IMR-90 (cell line): ENCODE results near the gene ZFHX3. TPM values are rescaled to one million over a fixed set of nuclear protein-coding genes. Genes with fewer than 3 reads are reported as not detected.

Source experiments
- ATAC-seq: fragments of 200-7000 bp; cut with Tn5 transposase; 2 replicates; pipeline ENCODE4 v1.9.1; 2020; ENCODE audit warnings: low read depth, mild to moderate bottlenecking, moderate library complexity
- BruUV-seq: library from RNA; stranded (reverse); fragments of 400-500 nt; replicated peaks from 2 replicates; lab custom pipeline; 2021; lab: Mats Ljungman, UMichigan
- CTCF ChIA-PET: fragments of 300-600 bp; formaldehyde crosslinking; extraction: SDS; loops from one replicate; lab custom pipeline; 2021; ENCODE audit warnings: antibody characterized with exemption; lab: Yijun Ruan, JAX
- POLR2A ChIA-PET: fragments of 300-600 bp; sonication (Branson Sonifier 250); formaldehyde crosslinking; loops from one replicate; lab custom pipeline; 2022; ENCODE audit warnings: antibody characterized with exemption; ENCODE audit not compliant: unreplicated experiment; lab: Charles Lee
- DNase-seq: peaks from one replicate; pipeline ENCODE4 v3.0.0; 2013
- H2AFZ ChIP-seq: replicated peaks from 2 replicates; pipeline ENCODE3; 2013; ENCODE audit warnings: low read length, mild to moderate bottlenecking; ENCODE audit not compliant: poor library complexity
- H2AK5ac ChIP-seq: 2 replicates; pipeline ENCODE4 v1.6.1; 2013; ENCODE audit warnings: low read depth, low read length, inconsistent platforms
- H2AK9ac ChIP-seq: replicated peaks from 2 replicates; pipeline ENCODE3; 2013; ENCODE audit warnings: mild to moderate bottlenecking, low read depth, low read length, moderate library complexity; ENCODE audit not compliant: poor library complexity
- H2BK120ac ChIP-seq: 2 replicates; pipeline ENCODE4 v1.6.1; 2013; ENCODE audit warnings: low read depth, low read length, inconsistent platforms
- H2BK15ac ChIP-seq: 3 replicates; pipeline ENCODE4 v1.6.1; 2013; ENCODE audit warnings: low read depth, low read length, inconsistent platforms
- H2BK20ac ChIP-seq: 2 replicates; pipeline ENCODE4 v1.6.1; 2013; ENCODE audit warnings: low read depth, mild to moderate bottlenecking, inconsistent platforms, low read length, moderate library complexity
- H2BK5ac ChIP-seq: 2 replicates; pipeline ENCODE4 v1.6.1; 2013; ENCODE audit warnings: mild to moderate bottlenecking, low read depth, low read length, inconsistent platforms; ENCODE audit not compliant: poor library complexity, severe bottlenecking
- H3K14ac ChIP-seq: replicated peaks from 2 replicates; pipeline ENCODE4 v1.6.1; 2013; ENCODE audit warnings: low read depth, low read length, inconsistent platforms
- H3K18ac ChIP-seq: 2 replicates; pipeline ENCODE4 v1.6.1; 2013; ENCODE audit warnings: low read depth, low read length, control low read depth
- H3K23ac ChIP-seq: 2 replicates; pipeline ENCODE4 v1.6.1; 2013; ENCODE audit warnings: low read depth, low read length, inconsistent platforms
- H3K27ac ChIP-seq: 2 replicates; pipeline ENCODE4 v1.5.1; 2013; ENCODE audit warnings: mild to moderate bottlenecking, control low read depth, low read length; ENCODE audit not compliant: insufficient read depth
- H3K27me3 ChIP-seq: 2 replicates; pipeline ENCODE4 v1.6.1; 2013; ENCODE audit warnings: low read length; ENCODE audit not compliant: control insufficient read depth, insufficient read depth
- H3K36me3 ChIP-seq: 2 replicates; pipeline ENCODE4 v1.6.1; 2013; ENCODE audit warnings: low read length, mixed read lengths; ENCODE audit not compliant: control insufficient read depth, insufficient read depth
- H3K4ac ChIP-seq: 2 replicates; pipeline ENCODE4 v1.6.1; 2013; ENCODE audit warnings: low read depth, low read length, inconsistent platforms
- H3K4me1 ChIP-seq: 2 replicates; pipeline ENCODE4 v1.6.1; 2013; ENCODE audit warnings: low read length, mixed read lengths; ENCODE audit not compliant: control insufficient read depth, insufficient read depth
- H3K4me2 ChIP-seq: 2 replicates; pipeline ENCODE4 v1.6.1; 2013; ENCODE audit warnings: low read depth, mild to moderate bottlenecking, control low read depth, low read length, moderate library complexity
- H3K4me3 ChIP-seq: 2 replicates; pipeline ENCODE4 v1.5.1; 2013; ENCODE audit warnings: low read depth, mild to moderate bottlenecking, control low read depth, low read length, moderate library complexity; ENCODE audit not compliant: insufficient read depth
- H3K56ac ChIP-seq: 2 replicates; pipeline ENCODE4 v1.6.1; 2013; ENCODE audit warnings: low read length, inconsistent platforms; ENCODE audit not compliant: insufficient read depth; ENCODE audit errors: extremely low read depth
- H3K79me1 ChIP-seq, 2 experiments: 2 replicates each; pipeline ENCODE4 v1.6.1; 2013; ENCODE audit warnings: low read length in 2 of 2, inconsistent platforms in 1 of 2, low read depth in 1 of 2
- H3K9ac ChIP-seq: 2 replicates; pipeline ENCODE4 v1.6.1; 2013; ENCODE audit warnings: low read depth, low read length, control low read depth
- H3K9me1 ChIP-seq: 2 replicates; pipeline ENCODE4 v1.6.1; 2013; ENCODE audit warnings: low read length, inconsistent platforms; ENCODE audit not compliant: insufficient read depth
- H3K9me3 ChIP-seq: 2 replicates; pipeline ENCODE4 v1.6.1; 2013; ENCODE audit warnings: low read length; ENCODE audit not compliant: control insufficient read depth, insufficient read depth
- H4K20me1 ChIP-seq: 2 replicates; pipeline ENCODE4 v1.6.1; 2013; ENCODE audit warnings: low read length, inconsistent platforms; ENCODE audit not compliant: insufficient read depth
- H4K5ac ChIP-seq: 2 replicates; pipeline ENCODE4 v1.6.1; 2013; ENCODE audit warnings: mild to moderate bottlenecking, low read depth, low read length, control low read depth
- H4K8ac ChIP-seq, 2 experiments: 2 replicates each; pipeline ENCODE4 v1.6.1; 2013; ENCODE audit warnings: low read depth in 2 of 2, low read length in 2 of 2, control low read depth in 1 of 2, inconsistent platforms in 1 of 2
- H4K91ac ChIP-seq: 2 replicates; pipeline ENCODE4 v1.6.1; 2013; ENCODE audit warnings: low read depth, low read length, inconsistent platforms; ENCODE audit not compliant: insufficient read depth
- BHLHE40 ChIP-seq: fragments of 150-350 bp; IDR thresholded peaks from 2 replicates; pipeline ENCODE4 v1.6.1; 2016; ENCODE audit warnings: mild to moderate bottlenecking, low read depth, low read length
- CTCF ChIP-seq: conservative IDR thresholded peaks from 2 replicates; pipeline ENCODE4 v1.5.1; 2012; ENCODE audit warnings: mild to moderate bottlenecking, low read depth, low read length, improper control_type of control experiment
- MAFK ChIP-seq: IDR thresholded peaks from 2 replicates; pipeline ENCODE4 v1.6.1; 2012; ENCODE audit warnings: low read depth, low read length, improper control_type of control experiment
- MAZ ChIP-seq: IDR thresholded peaks from 2 replicates; pipeline ENCODE4 v1.6.1; 2012; ENCODE audit warnings: low read depth, mild to moderate bottlenecking, low read length, improper control_type of control experiment, moderate library complexity, borderline replicate concordance
- MXI1 ChIP-seq: IDR thresholded peaks from 2 replicates; pipeline ENCODE4 v1.6.1; 2012; ENCODE audit warnings: low read depth, mild to moderate bottlenecking, low read length, moderate library complexity, borderline replicate concordance
- POLR2A ChIP-seq: IDR thresholded peaks from 2 replicates; pipeline ENCODE4 v1.6.1; 2012; ENCODE audit warnings: mild to moderate bottlenecking, low read depth, low read length
- RCOR1 ChIP-seq: IDR thresholded peaks from 2 replicates; pipeline ENCODE4 v1.6.1; 2012; ENCODE audit warnings: mild to moderate bottlenecking, low read length, improper control_type of control experiment; ENCODE audit not compliant: insufficient replicate concordance
- RFX5 ChIP-seq: IDR thresholded peaks from 2 replicates; pipeline ENCODE4 v1.8.0; 2012; ENCODE audit warnings: low read depth, mild to moderate bottlenecking, low read length, moderate library complexity
- SMC3 ChIP-seq: fragments of 150-350 bp; IDR thresholded peaks from 2 replicates; pipeline ENCODE4 v1.6.1; 2016; ENCODE audit warnings: low read depth, mild to moderate bottlenecking, antibody characterized with exemption, low read length, moderate library complexity
- USF2 ChIP-seq: fragments of 150-350 bp; IDR thresholded peaks from 2 replicates; pipeline ENCODE4 v1.6.1; 2017; ENCODE audit warnings: mild to moderate bottlenecking, antibody characterized with exemption, low read length, low read depth
- WGBS, 2 experiments: methylation state at CpG; one replicate each; pipeline versions ENCODE4 v1.1.5 to v1.1.7; 2013; ENCODE audit warnings: missing lambda C conversion rate in 2 of 2; ENCODE audit not compliant: insufficient read length in 1 of 2; ENCODE audit errors: extremely low coverage in 2 of 2; 5-methylcytosine and 5-hydroxymethylcytosine counted together
- dilution Hi-C: fragments of 300-500 bp; cut with HindIII; formaldehyde crosslinking; loops from one replicate; pipeline ENCODE4 v1.14.3; 2018; ENCODE audit warnings: low sequenced_read_pairs; ENCODE audit not compliant: unreplicated experiment
- in situ Hi-C: fragments of 300-500 bp; cut with MboI; formaldehyde crosslinking; loops from 3 replicates; pipeline ENCODE4 v1.14.3; 2019; ENCODE audit warnings: low sequenced_read_pairs, inconsistent platforms, mixed read lengths
- intact Hi-C: fragments of 100-400 bp; cut with micrococcal nuclease; formaldehyde crosslinking; loops from 2 replicates; pipeline ENCODE4 v1.10.0; 2022
- polyA plus RNA-seq, 3 experiments: library from polyadenylated mRNA; depleted of rRNA; stranded (reverse); fragments of >200 nt; gene quantifications; 2 replicates each; pipeline ENCODE4 v1.2.3, GENCODE V29; 2012; ENCODE audit warnings: low replicate concordance in 1 of 3
- total RNA-seq: library from RNA; depleted of rRNA; stranded (reverse); fragments of >200 nt; gene quantifications from 2 replicates; pipeline ENCODE4 v1.2.3, GENCODE V29; 2012

The ZFHX3 gene
- total and polyA plus RNA-seq, 2 of the 4 experiments (the other 2 are of a cell fraction), result 1.4 to 1.7 TPM

GRCh38 chr16:73020409-73020884, 27.5 kb downstream of the ZFHX3 start (continued):
- TF ChIP-seq USF2, result no peak

GRCh38 chr16:73019457-73020362, 28.2 kb downstream of the ZFHX3 start:
- Histone ChIP-seq H2AK9ac (peak overlapping the region; percentile 7), H2BK20ac (peak overlapping the region; percentile 51), H3K9me3 (no peaks in the 10 kb centered on the region), H3K56ac (peak overlapping the region; percentile 48), H3K9me1 (peaks cover 23% of the 10 kb centered on the region), H2BK5ac (peak overlapping the region; percentile 44), H4K8ac (peak overlapping the region; percentile 24 to 32; a peak in 3 of 4 replicates), H2BK120ac (peak overlapping the region; percentile 48), H3K27ac (peak overlapping the region; percentile 48), H3K9ac (0 out of 2 replicates have a peak overlapping the region, but pooled peaks have one; percentile 2), H2AFZ (peak overlapping the region; percentile 68), H2AK5ac (peak overlapping the region; percentile 89; the same call in 1 of the 2 replicates), H3K4me2 (peak overlapping the region; percentile 71), H3K36me3 (no peaks in the 10 kb centered on the region), H3K79me1 (peaks cover 41 to 95% of the 10 kb centered on the region in 2 experiments), H3K4ac (peak overlapping the region; percentile 47), H2BK15ac (peak overlapping the region; percentile 65; the same call in 2 of the 3 replicates), H3K4me3 (no peak overlapping the region), H3K27me3 (no peaks in the 10 kb centered on the region), H3K18ac (peak overlapping the region; percentile 53), H4K20me1 (peaks cover 69% of the 10 kb centered on the region), H4K91ac (peak overlapping the region; percentile 70), H3K4me1 (peaks cover 18% of the 10 kb centered on the region), H3K23ac (peak overlapping the region; percentile 80), H3K14ac (peak overlapping the region; percentile 41), H4K5ac (peak overlapping the region; percentile 10; the same call in 1 of the 2 replicates)
- ATAC-seq (peak; percentile 90), DNase-seq (peak; percentile 89)
- CTCF ChIA-PET, result interaction anchor here (0.6 kb wide), 2 partner anchors 8 to 1237 kb away, joined by 3 read pairs; no protein-coding TSS in a partner anchor
- POLR2A ChIA-PET, result no interaction called here
- intact Hi-C loops, result no loop called here
- no TSS peak for BruUV-seq
- in situ Hi-C loops, result no loop called here
- 4% methylated on average over 5 of the region's 19 CpGs; no CpG with 5 or more reads in 1 of the 2 experiments for WGBS, 2 experiments
- dilution Hi-C loops, result no loop called here
- TF ChIP-seq USF2, result no peak
- TF ChIP-seq BHLHE40, result no peak; the same call in 1 of the 2 replicates
- no peak for TF ChIP-seq SMC3
- 0 out of 2 replicates have a peak, but pooled peaks have one; percentile 13 for TF ChIP-seq MAZ
- TF ChIP-seq CTCF, result no peak
- TF ChIP-seq MAFK, result no peak
- TF ChIP-seq RCOR1, result peak; percentile 46
- TF ChIP-seq MXI1, result no peak
- TF ChIP-seq RFX5, result no peak
- 0 out of 2 replicates have a peak, but pooled peaks have one; percentile 15 for TF ChIP-seq POLR2A
